Left ventricle myocardium superior (tissue), 1 donor: Measurements from ENCODE around the gene ARL17A. TPM values are rescaled to one million over a fixed set of nuclear protein-coding genes. Genes with fewer than 3 reads are reported as not detected.
"Not testable (repeated sequence)": the region's sequence is repeated elsewhere in the genome, so short reads cannot be mapped to it uniquely, and the experiment has no call there.

Source experiments
- ATAC-seq: fragments of 200-7000 bp; cut with Tn5 transposase; one replicate; pipeline ENCODE4 v1.9.1; 2020; ENCODE audit warnings: mild to moderate bottlenecking, moderate library complexity
- DNase-seq: peaks from one replicate; pipeline ENCODE4 v3.0.0-alpha.2; 2020
- intact Hi-C: fragments of 100-400 bp; cut with micrococcal nuclease; formaldehyde crosslinking; loops from one replicate; pipeline ENCODE4 v1.11.0; 2022
- total RNA-seq: library from RNA; stranded (reverse); fragmentation: NEBNext Ultra II Directional; extraction: Animal tissue kit (Norgen Biotek cat#: 25700); gene quantifications from one replicate; pipeline ENCODE4 v1.2.1, GENCODE V29; 2021
- donor health status: DM: no; HTN: yes; CAD: no; lungs with severe emphysema.

The ARL17A gene
- total RNA-seq, 1 donor from 2014 or later: 10.8 TPM

GRCh38 chr17:46566284-46566683 lies 13.2 kb downstream of the ARL17A start:
- intact Hi-C loops, DNase-seq, ATAC-seq: not testable (repeated sequence)

GRCh38 chr17:46560048-46560447 lies 19.4 kb downstream of the ARL17A start:
- DNase-seq, intact Hi-C loops: not testable (repeated sequence)
- ATAC-seq: peak; percentile 85

DNA sequence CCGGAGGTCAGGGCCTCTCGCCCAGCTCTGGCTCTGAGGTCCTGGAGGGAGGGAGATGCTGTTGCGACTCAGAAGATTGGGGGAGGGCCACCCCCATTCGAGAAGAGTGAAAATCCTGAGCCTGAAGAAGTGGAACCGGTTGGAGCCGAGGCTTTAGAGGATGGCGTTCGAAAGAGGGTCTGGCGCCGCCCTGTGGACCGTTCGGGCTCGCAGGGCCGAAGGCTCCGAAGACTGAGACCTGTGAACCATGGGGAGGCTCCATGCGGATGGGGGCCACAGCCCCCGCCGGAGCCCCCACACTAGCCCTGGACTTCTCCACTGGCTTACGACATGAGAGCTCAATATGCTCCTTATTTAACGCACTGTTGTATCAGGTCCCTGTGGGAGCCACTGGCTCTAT lies 20.3 kb downstream of the ARL17A start:
- peak; percentile 16 for ATAC-seq
- intact Hi-C loops, DNase-seq: not testable (repeated sequence)

DNA sequence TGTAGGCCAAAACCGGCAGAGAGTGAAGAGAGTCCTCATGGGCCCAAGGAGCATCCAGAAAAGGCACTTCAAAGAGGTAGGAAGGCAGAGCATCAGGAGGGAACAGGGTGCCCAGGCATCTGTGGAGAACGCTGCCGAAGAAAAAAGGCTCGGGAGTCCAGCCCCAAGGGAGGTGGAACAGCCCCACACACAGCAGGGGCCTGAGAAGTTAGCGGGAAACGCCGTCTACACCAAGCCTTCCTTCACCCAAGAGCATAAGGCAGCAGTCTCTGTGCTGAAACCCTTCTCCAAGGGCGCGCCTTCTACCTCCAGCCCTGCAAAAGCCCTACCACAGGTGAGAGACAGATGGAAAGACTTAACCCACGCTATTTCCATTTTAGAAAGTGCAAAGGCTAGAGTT lies 30.9 kb downstream of the ARL17A start:
- intact Hi-C loops, DNase-seq, ATAC-seq: not testable (repeated sequence)

GRCh38 chr17:46534716-46535115 lies 44.8 kb downstream of the ARL17A start:
- ATAC-seq, intact Hi-C loops: not testable (repeated sequence)
- peak; percentile 19 for DNase-seq

DNA sequence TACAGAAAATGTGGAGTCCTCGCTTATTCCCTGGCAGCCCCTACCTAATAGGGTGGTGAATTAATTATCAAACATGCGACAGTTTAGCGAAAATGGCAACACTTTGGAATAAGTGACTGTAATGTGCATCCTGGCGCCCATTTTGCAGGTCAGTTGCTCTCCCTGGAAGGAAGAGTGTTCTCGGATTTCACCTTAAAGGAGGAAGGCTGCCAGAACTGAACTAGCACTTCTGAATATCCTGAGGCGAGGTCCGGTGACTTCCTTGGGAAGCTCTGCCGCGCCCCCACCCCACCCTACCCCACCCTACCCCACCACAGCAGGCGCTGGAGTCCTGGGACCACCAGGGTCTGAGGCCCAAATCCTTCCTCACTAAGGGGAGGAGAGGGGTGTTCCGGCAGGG lies 67.3 kb downstream of the ARL17A start, which contains the start of gene LRRC37A2:
Gene LRRC37A2 (plus strand): TSS at position 301 of the 400 bp plus-strand sequence. CDS start 245 bp downstream, outside the sequence.
- intact Hi-C loops, ATAC-seq, DNase-seq: not testable (repeated sequence)

DNA sequence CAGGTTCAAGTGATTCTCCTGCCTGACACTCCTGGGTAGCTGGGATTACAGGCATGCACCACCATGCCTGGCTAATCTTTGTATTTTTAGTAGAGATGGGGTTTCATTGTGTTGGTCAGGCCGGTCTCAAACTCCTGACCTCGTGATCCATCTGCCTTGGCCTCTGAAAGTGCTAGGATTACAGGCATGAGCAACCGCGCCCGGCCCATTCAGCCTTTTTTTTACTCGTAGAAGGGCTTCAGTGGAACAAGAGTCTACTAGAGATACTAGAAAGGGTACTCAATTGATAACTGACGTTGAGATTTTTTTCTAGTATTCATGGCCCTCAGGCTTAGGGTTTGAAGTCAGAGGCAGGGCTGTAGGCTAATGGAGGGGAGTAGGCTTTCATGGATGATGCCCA lies 73.6 kb downstream of the ARL17A start:
- intact Hi-C loops, DNase-seq, ATAC-seq: not testable (repeated sequence)

DNA sequence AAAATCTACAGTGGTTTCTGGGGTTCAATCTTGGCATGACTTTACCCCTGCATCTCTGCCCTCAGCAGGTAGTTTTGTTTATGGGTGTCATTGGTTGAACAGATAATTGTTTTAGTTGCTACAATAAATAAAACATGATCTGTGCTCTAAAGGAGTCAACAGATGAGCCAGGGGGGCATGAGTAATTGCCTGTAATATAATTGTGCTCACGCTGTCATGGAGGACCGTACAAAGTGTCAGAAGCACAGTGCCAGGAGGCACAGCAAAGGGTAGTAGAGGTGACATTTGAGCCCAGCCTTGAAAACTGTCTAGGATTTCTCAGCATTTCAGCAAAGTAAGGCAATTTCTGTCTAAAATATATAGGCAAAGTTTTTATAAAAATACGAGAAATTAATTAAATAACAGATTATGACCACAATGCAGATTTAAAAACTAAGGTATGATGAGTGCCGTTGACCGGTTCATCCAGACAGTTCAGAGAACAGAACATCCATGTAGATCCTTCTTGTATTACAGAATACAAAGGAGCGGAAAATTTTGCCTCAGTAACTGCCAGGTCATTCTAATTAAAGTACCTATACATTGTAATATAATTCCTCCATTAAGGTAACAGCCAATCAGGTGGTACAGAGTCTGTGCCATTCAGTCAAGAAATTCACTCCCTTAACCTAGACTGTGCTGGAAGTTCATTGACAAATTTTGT lies 79.9 kb downstream of the ARL17A start:
- intact Hi-C loops, ATAC-seq, DNase-seq: not testable (repeated sequence)

GRCh38 chr17:46492021-46492420 lies 87.5 kb downstream of the ARL17A start:
- DNase-seq, ATAC-seq, intact Hi-C loops: not testable (repeated sequence)

DNA sequence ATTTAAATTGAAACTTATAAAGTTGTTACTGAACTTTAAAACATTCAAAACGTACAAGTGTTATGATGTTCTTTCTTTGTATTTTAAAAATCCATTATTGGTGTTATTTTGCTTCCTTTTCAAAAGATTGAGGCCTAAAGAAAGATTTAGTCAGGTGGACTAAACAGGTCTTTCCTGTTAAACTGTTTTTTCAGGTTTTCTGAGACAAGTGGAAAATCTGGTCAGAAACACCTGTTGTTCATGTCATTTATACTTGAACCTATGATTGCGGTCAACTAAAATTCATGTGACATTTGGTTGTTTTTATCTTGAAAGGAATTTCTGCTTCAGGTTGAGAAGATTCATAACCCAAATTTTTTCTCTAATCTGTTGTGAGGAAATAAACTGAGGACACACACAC lies 98.2 kb downstream of the ARL17A start:
- ATAC-seq: not testable (repeated sequence)

GRCh38 chr17:46478823-46479222 lies 100.7 kb downstream of the ARL17A start:
- intact Hi-C loops, ATAC-seq, DNase-seq: not testable (repeated sequence)

More for the DNA sequence above, 98.2 kb downstream of the ARL17A start:
- DNase-seq, intact Hi-C loops: not testable (repeated sequence)

DNA sequence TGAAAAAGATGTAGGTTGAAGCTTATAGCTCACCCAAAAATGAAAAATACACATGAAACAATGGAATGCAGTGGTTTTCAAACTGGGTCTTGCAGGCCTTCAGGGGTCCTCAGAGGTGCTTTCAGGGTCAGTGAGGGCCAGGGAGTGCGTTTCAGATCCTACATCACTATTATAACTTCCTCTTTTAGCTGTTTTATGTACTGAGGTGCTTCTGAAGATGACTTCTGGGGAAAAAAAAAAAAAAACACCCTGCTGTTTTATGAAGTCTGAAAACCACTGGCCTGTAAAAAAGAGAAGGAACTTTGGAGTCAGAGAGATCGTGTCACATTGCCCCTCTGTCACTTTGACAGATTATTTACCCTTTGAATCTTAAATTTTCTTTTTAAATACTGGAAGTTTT lies 103.9 kb downstream of the ARL17A start:
- intact Hi-C loops, ATAC-seq, DNase-seq: not testable (repeated sequence)

DNA sequence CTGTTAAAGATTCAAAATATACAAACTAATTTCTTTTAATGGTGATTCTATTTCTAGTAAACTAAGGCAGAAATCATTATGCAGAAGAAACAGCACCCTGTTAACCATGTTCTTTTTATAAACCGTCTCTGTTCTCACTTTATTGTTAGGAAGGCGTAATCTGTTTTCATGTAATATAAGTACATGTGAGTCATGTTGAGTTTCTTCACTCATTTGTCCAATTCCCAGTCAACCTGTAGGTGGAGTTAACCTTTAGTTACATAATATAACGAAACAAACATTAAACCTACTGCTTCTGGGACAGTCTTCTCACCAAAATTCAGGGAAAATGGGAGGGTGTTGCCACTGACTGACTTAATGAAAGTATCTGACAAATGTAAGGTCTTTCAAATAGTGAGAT lies 105.0 kb downstream of the ARL17A start:
- DNase-seq, ATAC-seq, intact Hi-C loops: not testable (repeated sequence)

DNA sequence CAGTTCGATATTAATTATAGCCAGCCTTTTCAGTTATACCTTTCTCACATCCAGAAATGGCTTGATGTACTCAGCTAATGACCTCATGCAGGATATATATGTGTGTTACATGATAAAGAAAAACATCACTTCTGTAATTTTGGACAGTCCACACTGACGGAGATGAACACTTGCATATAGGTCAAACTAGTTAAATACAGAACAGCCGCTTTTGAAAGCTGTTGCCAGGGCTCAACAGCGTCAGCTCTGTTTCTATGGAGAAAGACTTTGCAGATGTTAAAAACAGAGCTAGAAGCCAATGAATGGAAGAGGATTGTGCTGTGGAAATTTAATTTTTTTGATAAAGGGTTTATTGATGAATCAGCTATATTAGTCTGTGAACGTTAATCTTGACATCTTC lies 111.9 kb downstream of the ARL17A start:
- intact Hi-C loops, ATAC-seq, DNase-seq: not testable (repeated sequence)

Other genes starting within 250 kb of the ARL17A start
- gene ARL17B, start 217.9 kb downstream of the ARL17A start, total RNA-seq: 17.8 TPM
- gene LRRC37A2, start 67.2 kb downstream of the ARL17A start, total RNA-seq: 5.0 TPM
- 27.5 TPM for gene NSF, start 11.0 kb upstream of the ARL17A start, total RNA-seq
- gene WNT3, start 239.0 kb upstream of the ARL17A start, total RNA-seq: 0.92 TPM